Suprapubic skin (tissue), 4 donors: ENCODE measurements around the gene JAK1. TPM values are rescaled to one million over a fixed set of nuclear protein-coding genes. Genes with fewer than 3 reads are reported as not detected.
"Not testable (repeated sequence)": the region's sequence is repeated elsewhere in the genome, so short reads cannot be mapped to it uniquely, and the experiment has no call there.

Experiments used
- DNase-seq, 2 donors: peaks; one replicate each; pipeline ENCODE4 v3.0.0-alpha.2; 2019; ENCODE audit warnings: low spot score in 2 of 2
- H3K27ac ChIP-seq: fragments of 200-600 bp; sonication (generic); one replicate; pipeline ENCODE4 v1.5.1; 2019
- H3K27me3 ChIP-seq: fragments of 200-600 bp; sonication (generic); one replicate; pipeline ENCODE4 v1.5.1; 2019
- H3K36me3 ChIP-seq: fragments of 200-600 bp; sonication (generic); one replicate; pipeline ENCODE4 v1.5.1; 2019
- H3K4me1 ChIP-seq: fragments of 200-600 bp; sonication (generic); one replicate; pipeline ENCODE4 v1.5.1; 2019
- H3K4me3 ChIP-seq: fragments of 200-600 bp; sonication (generic); one replicate; pipeline ENCODE4 v1.5.1; 2019; ENCODE audit warnings: mild to moderate bottlenecking
- H3K9me3 ChIP-seq: fragments of 200-600 bp; sonication (generic); one replicate; pipeline ENCODE4 v1.5.1; 2019
- EP300 ChIP-seq: sonication (generic); formaldehyde crosslinking; IDR thresholded peaks from one replicate; pipeline ENCODE4 v1.6.1; 2017; ENCODE audit warnings: antibody characterized with exemption
- POLR2A ChIP-seq, 2 donors: fragments of 450-650 bp; IDR thresholded peaks; one replicate each; pipeline ENCODE4 v1.6.1; 2017; ENCODE audit warnings: antibody characterized with exemption in 2 of 2, mild to moderate bottlenecking in 2 of 2, moderate library complexity in 2 of 2
- POLR2AphosphoS5 ChIP-seq, 3 donors: sonication (generic); formaldehyde crosslinking; IDR thresholded peaks; one replicate each; pipeline ENCODE4 v1.6.1; 2017; ENCODE audit warnings: antibody characterized with exemption in 3 of 3
- WGBS: methylation state at CpG from one replicate; pipeline ENCODE4 v1.1.5; 2018; 5-methylcytosine and 5-hydroxymethylcytosine counted together
- total RNA-seq, 4 donors: library from RNA; depleted of rRNA; stranded (reverse); fragments of >200 nt; gene quantifications; one replicate each; pipeline ENCODE4 v1.1.0, GENCODE V29; 2016
- TF ChIP-seq, protein P1 (sequence below), 2 donors: fragments of 200-600 bp in 1 of 2; fragments of 450-650 bp in 1 of 2; sonication (generic) in 1 of 2; IDR thresholded peaks; one replicate each; pipeline ENCODE4 v1.5.1; 2016 to 2019; ENCODE audit warnings: antibody characterized with exemption in 2 of 2, mild to moderate bottlenecking in 1 of 2, moderate library complexity in 1 of 2

JAK1 gene
- total RNA-seq, 4 donors from 2014 or later, result 99.0 to 169 (median 127) TPM

DNA sequence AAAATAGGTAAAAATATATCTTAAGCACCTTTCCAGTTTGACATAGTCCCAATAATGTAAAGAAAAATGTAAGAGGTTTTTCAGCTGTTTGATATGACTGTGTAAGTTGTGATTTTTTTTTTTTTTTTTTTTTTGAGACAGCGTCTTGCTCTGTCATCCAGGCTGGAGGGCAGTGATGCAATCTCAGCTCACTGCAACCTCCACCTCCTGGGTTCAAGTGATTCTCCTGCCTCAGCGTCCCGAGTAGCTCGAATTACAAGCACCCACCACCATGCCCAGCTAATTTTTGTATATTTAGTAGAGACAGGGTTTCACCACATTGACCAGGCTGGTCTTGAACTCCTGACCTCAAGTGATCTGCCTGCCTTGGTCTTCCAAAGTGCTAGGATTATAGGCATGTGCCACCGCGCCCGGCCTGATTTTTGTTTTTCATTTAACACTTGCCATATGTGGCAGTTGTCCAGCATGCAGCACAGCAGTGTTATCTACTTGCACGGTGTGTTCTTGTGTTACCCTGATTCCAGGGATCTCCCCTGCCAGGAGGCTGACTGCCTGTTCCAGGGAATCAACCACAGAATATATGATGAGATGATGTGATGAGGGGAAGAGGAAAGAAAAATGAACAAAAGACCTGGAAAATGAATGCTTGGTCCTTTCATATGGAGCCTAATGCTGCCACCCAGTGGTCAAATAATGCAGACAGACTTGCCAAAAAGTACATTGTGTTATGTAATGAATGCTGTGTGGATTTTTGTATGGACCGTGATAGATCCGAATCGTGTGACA, 142.5 kb downstream of the JAK1 start:
- no peak for DNase-seq
- 39% methylated on average over 11 of the region's 11 CpGs for WGBS
- Histone ChIP-seq H3K27me3 (no peaks in the 10 kb centered on the region), H3K9me3 (no peaks in the 10 kb centered on the region), H3K4me1 (no peaks in the 10 kb centered on the region), H3K27ac (no peak overlapping the region), H3K36me3 (no peaks in the 10 kb centered on the region), H3K4me3 (no peak overlapping the region)
- TF ChIP-seq, protein P1, sequence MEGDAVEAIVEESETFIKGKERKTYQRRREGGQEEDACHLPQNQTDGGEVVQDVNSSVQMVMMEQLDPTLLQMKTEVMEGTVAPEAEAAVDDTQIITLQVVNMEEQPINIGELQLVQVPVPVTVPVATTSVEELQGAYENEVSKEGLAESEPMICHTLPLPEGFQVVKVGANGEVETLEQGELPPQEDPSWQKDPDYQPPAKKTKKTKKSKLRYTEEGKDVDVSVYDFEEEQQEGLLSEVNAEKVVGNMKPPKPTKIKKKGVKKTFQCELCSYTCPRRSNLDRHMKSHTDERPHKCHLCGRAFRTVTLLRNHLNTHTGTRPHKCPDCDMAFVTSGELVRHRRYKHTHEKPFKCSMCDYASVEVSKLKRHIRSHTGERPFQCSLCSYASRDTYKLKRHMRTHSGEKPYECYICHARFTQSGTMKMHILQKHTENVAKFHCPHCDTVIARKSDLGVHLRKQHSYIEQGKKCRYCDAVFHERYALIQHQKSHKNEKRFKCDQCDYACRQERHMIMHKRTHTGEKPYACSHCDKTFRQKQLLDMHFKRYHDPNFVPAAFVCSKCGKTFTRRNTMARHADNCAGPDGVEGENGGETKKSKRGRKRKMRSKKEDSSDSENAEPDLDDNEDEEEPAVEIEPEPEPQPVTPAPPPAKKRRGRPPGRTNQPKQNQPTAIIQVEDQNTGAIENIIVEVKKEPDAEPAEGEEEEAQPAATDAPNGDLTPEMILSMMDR (IDR thresholded peaks at IDR 0.05), result peak; percentile 61 to 70
- TF ChIP-seq POLR2AphosphoS5 (IDR thresholded peaks at IDR 0.05), result no peak

DNA sequence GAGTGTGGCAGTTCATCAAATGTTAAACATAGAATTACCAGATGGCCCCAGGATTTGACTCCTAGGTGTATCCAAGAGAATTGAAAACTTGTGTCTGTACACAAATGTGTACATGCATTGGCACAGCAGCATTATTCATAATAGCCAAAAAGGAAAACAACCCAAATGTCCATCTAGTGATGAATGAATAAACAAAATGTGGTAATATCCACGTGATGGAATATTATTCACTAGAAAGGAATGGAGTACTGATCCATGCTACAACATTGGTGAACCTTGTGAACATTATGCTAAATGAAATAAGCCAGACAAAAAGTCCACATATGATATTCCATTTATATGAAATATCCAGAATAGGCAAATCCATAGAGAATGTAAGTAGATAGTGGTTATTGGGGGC, 143.7 kb downstream of the JAK1 start:
- Histone ChIP-seq H3K4me3 (no peak overlapping the region), H3K9me3 (no peaks in the 10 kb centered on the region), H3K27me3 (no peaks in the 10 kb centered on the region), H3K4me1 (no peaks in the 10 kb centered on the region), H3K27ac (no peak overlapping the region), H3K36me3 (no peaks in the 10 kb centered on the region)
- no peak for TF ChIP-seq POLR2A (IDR thresholded peaks at IDR 0.05)
- no peak for TF ChIP-seq POLR2AphosphoS5 (IDR thresholded peaks at IDR 0.05)
- no peak for TF ChIP-seq EP300
- TF ChIP-seq, protein P1 (IDR thresholded peaks at IDR 0.05), result no peak
- 38% methylated on average over 1 of the region's 1 CpG for WGBS
- DNase-seq, result no peak

DNA sequence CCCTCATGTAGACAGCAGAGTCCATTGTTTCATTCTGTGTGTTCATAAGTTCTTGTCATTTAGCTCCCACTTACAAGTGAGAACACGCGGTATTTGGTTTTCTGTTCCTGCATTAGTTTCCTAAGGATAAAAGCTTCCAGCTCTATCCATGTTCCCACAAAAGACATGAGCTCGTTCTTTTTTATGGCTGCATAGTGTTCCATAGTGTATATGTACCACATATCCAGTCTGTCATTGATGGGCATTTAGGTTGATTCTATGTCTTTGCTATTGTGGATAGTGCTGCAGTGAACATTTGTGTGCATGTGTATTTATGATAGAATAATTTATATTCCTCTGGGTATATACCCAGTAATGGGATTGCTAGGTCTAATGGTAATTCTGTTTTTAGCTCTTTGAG, 145.8 kb downstream of the JAK1 start:
- H3K27ac ChIP-seq, H3K4me3 ChIP-seq, H3K27me3 ChIP-seq, H3K4me1 ChIP-seq, H3K9me3 ChIP-seq, DNase-seq, H3K36me3 ChIP-seq: not testable (repeated sequence)
- 100% methylated on average over 3 of the region's 3 CpGs for WGBS

DNA sequence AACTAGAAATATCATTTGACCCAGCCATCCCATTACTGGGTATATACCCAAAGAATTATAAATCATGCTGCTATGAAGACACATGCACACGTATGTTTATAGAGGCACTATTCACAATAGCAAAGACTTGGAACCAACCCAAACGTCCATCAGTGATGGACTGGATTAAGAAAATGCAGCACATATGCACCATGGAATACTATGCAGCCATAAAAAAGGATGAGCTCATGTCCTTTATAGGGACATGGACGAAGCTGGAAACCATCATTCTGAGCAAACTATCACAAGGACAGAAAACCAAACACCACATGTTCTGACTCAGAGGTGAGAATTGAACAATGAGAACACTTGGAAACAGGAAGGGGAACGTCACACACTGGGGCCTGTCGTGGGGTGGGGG, 149.0 kb downstream of the JAK1 start:
- not testable (repeated sequence) for DNase-seq, H3K4me1 ChIP-seq, H3K27ac ChIP-seq, H3K4me3 ChIP-seq, H3K36me3 ChIP-seq, H3K9me3 ChIP-seq, H3K27me3 ChIP-seq
- WGBS, result 89% methylated on average over 5 of the region's 5 CpGs

DNA sequence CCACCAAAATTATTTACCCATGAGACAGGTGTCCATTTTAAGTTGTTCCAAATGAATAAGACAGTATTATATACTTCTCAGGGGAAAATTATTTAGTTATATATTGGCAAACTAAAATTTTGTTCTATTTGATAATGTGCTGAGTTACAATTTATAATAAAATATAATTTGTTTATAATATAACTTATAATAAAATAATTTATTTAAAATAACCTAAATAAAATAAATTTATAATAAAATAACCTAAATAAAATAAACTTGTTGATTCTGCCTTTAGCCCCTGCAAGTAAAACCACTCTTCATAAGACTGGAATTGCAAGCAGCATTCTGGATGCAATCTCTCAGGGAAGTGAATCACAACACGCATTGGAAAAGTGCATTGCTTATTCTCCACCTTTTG, 151.9 kb downstream of the JAK1 start:
- Histone ChIP-seq H3K36me3 (no peaks in the 10 kb centered on the region), H3K9me3 (no peaks in the 10 kb centered on the region), H3K27ac (no peak overlapping the region), H3K4me1 (no peaks in the 10 kb centered on the region), H3K4me3 (no peak overlapping the region), H3K27me3 (no peaks in the 10 kb centered on the region)
- no peak for DNase-seq
- no peak for TF ChIP-seq POLR2A (IDR thresholded peaks at IDR 0.05)
- TF ChIP-seq EP300, result no peak
- TF ChIP-seq POLR2AphosphoS5 (IDR thresholded peaks at IDR 0.05), result no peak
- TF ChIP-seq, protein P1 (IDR thresholded peaks at IDR 0.05), result no peak
- 98% methylated on average over 1 of the region's 1 CpG for WGBS

DNA sequence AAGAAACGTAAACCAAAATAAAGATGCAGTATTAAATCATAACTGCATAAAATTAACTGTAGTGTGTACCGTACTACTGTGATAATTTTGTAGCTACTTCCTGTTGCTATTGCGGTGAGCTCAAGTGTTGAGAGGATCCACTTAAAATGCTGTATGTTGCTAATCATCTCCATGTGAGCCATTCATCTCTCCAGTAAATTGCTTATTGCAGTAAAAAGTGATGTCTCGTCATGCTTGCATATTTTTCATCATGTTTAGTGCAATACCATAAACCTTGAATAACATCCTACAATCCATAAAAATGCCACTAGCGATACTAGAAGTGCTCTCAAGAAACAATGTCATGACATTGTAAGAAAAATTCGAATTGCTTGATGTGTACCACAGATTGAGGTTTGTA, 155.2 kb downstream of the JAK1 start:
- no peak overlapping the region for H3K4me3 ChIP-seq
- H3K4me1 ChIP-seq, result no peaks in the 10 kb centered on the region
- no peaks in the 10 kb centered on the region for H3K9me3 ChIP-seq
- no peaks in the 10 kb centered on the region for H3K27me3 ChIP-seq
- no peak overlapping the region for H3K27ac ChIP-seq
- no peaks in the 10 kb centered on the region for H3K36me3 ChIP-seq
- TF ChIP-seq POLR2AphosphoS5 (IDR thresholded peaks at IDR 0.05) (no peak), EP300 (no peak), POLR2A (IDR thresholded peaks at IDR 0.05) (no peak)
- TF ChIP-seq, protein P1 (IDR thresholded peaks at IDR 0.05), result no peak
- DNase-seq, result no peak
- WGBS, result 81% methylated on average over 6 of the region's 6 CpGs
